GM19328 (cell line): ENCODE measurements around the gene APOBR.
"Not testable (repeated sequence)": the region's sequence is repeated elsewhere in the genome, so short reads cannot be mapped to it uniquely, and the experiment has no call there.

Experiments
- ATAC-seq: cut with Tn5 transposase; IDR thresholded peaks from one replicate; pipeline ENCODE4 v1.9.1; 2021; ENCODE audit warnings: mild to moderate bottlenecking, moderate library complexity; ENCODE audit not compliant: unreplicated experiment

APOBR gene

GRCh38 chr16:28526201-28527099, 32.0 kb downstream of the APOBR start:
- no peak for ATAC-seq

GRCh38 chr16:28527100-28527785, 32.8 kb downstream of the APOBR start:
- ATAC-seq = not testable (repeated sequence)

- no peak for ATAC-seq
These were observed 33.5 kb downstream of the APOBR start for GRCh38 chr16:28527985-28528384.

GRCh38 chr16:28528463-28528867, 34.0 kb downstream of the APOBR start:
- no peak for ATAC-seq

GRCh38 chr16:28529124-28529523, 34.7 kb downstream of the APOBR start:
- ATAC-seq = no peak

GRCh38 chr16:28531777-28532744, 37.6 kb downstream of the APOBR start:
- no peak for ATAC-seq

- no peak for ATAC-seq
These were observed 38.7 kb downstream of the APOBR start for GRCh38 chr16:28532940-28533647.

GRCh38 chr16:28534542-28535373, 40.3 kb downstream of the APOBR start:
- ATAC-seq = no peak

GRCh38 chr16:28537076-28537475, 42.6 kb downstream of the APOBR start:
- no peak for ATAC-seq

- no peak for ATAC-seq
These were observed 43.7 kb downstream of the APOBR start for GRCh38 chr16:28537964-28538732.

GRCh38 chr16:28538733-28539596, 44.5 kb downstream of the APOBR start, which contains the start of gene NUPR1:
NUPR1 (minus strand) TSS chr16:28538974; CDS start chr16:28538907, 67 bp downstream.
- ATAC-seq = no peak

- ATAC-seq = no peak
These were observed 45.9 kb downstream of the APOBR start for GRCh38 chr16:28540346-28540745.

GRCh38 chr16:28542646-28543045, 48.2 kb downstream of the APOBR start:
- no peak for ATAC-seq

GRCh38 chr16:28543072-28543471, 48.6 kb downstream of the APOBR start:
- ATAC-seq = no peak

- no peak for ATAC-seq
These were observed 50.6 kb downstream of the APOBR start for GRCh38 chr16:28544998-28545397.

GRCh38 chr16:28545964-28546363, 51.5 kb downstream of the APOBR start:
- not testable (repeated sequence) for ATAC-seq

- no peak for ATAC-seq
These were observed 52.2 kb downstream of the APOBR start for GRCh38 chr16:28546626-28547025.
